Fibroblast of skin of scalp (primary cell): ENCODE results near the gene DNAH11.
"Not testable (repeated sequence)": the region's sequence is repeated elsewhere in the genome, so short reads cannot be mapped to it uniquely, and the experiment has no call there.

Experiments used
- DNase-seq: peaks from one replicate; pipeline ENCODE4 v3.0.0-alpha.2; 2013

DNAH11 gene

DNA sequence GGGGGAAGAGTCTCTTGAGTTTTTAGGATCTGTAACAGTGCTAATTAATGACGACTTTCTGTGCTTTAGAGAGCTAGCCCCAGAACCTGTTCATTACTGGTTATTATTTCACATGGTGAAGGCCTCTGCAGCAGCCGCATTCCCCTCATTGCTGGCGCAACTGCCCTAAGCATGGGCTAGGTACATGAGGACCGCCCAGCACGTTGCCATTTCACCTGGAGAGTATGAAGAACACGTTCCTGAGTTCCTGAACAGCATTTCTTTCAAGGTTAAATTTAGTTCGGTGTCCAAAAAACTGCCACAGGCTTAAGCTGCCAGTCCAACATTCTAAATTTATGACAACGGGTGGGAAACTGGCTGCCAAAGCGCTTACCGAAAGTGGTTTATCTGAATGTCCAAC is 177.0 kb downstream of the DNAH11 start:
- DNase-seq = no peak

DNA sequence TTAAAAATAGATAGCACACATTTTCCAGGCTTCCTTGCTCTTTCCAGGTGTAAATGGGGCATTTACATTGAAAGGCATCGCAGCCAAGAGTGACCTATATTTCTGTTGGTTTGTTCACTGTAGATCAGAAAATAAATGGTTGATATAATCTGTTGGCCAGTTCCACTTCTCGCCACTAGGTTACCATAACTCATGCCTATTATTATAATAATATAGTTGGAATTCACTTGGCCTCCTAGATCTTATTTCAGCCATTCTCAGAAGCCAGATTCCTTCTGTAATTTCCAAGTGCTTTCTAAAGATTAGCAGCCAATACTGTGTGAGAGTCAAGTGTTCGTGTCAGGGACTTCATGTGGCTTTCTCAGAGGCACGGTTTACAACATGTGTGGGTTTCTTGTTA is 179.5 kb downstream of the DNAH11 start:
- DNase-seq = no peak

DNA sequence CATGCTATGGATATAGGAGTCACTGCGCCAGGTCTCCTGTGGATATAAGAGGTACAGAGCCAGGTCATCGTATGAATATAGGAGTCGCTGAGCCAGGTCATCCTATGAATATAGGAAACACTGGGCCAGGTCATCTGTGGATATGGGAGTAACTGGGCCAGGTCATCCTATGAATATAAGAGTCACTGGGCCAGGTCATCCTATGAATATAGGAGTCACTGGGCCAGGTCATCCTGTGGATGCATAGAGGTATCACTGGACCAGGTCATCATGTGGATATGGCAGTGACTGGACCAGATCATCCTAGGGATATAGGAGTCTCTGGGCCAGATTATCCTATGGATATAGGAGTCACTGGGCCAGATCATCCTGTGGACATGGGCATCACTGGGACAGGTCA is 181.7 kb downstream of the DNAH11 start:
- no peak for DNase-seq

DNA sequence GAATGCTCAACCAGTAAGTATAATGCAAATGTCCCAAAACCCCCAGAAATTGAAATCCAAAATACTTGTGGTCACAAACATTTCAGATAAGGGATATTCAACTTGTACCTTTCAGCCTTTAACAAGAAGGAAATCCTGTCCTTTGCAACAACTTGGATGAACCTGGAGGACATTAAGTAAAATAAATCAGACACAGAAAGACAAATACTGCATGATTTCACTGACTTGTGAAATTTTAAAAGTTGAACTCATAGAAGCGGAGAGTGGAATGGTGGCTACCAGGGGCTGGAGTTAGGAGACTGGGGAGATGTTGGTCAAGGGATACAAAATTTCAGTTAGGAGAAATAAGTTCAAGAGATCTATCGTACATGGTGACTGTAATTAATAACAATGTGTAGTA is 187.6 kb downstream of the DNAH11 start:
- DNase-seq = no peak

- DNase-seq = no peak
Observed at GRCh38 chr7:21731977-21732376, 189.1 kb downstream of the DNAH11 start.

GRCh38 chr7:21732956-21733355 is 190.1 kb downstream of the DNAH11 start:
- DNase-seq = not testable (repeated sequence)

DNA sequence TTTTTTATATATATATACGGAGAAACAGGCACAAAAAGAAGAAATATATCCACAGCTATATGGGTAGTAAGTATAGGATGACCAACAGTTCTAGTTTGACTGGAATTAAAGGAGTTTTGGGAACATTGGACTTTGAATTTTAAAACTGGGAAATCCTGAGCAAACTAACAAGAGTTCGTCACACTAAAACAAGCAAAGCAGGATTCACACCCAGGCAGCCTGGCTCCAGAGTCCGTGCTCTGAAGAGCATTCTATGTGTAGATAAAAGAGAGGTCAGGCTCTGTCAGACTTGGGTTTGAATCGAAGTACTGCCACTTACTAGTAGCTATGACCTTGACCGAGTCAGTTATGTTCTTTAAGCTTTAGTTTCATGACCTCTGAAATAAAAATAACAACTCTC is 191.0 kb downstream of the DNAH11 start:
- DNase-seq = no peak

DNA sequence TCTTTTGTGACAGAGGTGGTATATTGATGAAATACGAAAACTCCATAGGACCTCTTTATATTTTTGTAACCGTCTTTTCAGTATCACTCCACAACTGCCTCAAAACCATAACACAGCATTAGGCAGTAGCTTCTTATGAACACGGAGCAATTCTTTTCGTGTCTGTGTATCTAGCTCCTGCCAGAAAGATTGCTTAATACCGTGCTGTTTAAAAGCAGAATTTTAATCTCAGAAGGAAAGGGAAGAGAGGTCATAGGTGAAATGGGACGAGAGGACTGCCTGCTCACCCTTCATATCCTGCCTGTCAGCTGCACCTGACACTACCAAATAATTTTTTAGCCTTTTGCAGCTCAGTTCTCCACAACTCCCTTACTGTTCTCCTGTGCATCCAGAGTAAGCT is 200.7 kb downstream of the DNAH11 start:
- DNase-seq = no peak

GRCh38 chr7:21746949-21747348 is 204.1 kb downstream of the DNAH11 start:
- no peak for DNase-seq

GRCh38 chr7:21747806-21748205 is 205.0 kb downstream of the DNAH11 start:
- no peak for DNase-seq

DNA sequence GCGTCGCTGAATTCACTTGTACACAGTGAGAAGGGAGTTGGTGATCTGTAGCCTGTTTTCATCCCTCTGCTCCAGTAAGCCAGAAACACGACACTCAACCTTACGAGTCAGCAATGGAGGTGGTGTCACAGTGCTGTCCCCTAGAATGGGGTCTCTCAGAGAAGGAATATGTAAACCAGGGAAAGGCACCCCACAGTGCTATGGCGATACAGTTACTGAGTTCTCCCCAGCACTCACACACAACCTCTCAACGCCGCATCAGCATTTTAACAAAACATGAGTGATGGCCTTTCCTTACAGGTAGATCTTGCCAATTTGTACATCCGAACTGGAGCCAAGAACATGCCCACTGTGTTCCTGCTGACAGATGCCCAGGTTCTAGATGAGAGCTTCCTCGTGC is 206.5 kb downstream of the DNAH11 start:
- DNase-seq = no peak

DNA sequence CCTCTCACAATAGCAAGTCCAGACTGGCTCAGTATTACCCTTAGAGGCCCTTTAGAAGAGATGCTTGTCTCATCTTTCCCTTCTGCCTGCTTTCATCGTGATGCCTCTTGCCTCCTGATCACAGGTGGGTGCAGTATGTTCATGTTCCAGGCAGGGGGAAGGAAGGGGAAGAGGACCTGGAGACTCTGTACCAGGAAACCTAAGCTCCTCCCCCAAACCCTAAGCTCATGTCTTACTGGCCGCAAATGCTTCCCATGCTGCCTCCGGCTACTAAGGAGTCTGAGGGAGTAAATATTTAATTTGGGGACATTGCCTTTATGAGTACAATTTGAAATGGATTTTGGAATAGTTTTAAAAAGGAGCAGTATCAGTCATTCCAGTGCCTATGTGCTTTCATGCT is 210.2 kb downstream of the DNAH11 start:
- DNase-seq = no peak

DNA sequence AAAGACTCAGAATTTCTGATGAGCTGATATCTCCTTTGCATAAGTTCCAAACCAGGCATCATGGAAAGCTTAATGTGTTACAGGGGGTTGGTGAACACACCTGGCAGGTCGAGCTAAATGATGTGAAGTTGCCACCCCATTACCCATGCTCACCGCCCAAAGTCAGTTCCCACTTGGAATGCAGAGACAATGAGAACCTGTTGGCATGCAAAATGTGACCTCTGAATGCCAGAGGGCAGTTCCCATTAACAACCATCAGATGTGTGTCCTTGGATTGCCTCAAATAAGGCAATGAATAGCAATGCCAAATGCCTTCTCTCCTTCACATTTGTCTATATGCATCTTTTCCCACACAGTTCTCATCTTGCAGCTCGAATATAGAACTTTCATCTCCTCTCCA is 212.1 kb downstream of the DNAH11 start:
- no peak for DNase-seq

- no peak for DNase-seq
Observed at GRCh38 chr7:21757537-21758282, 214.9 kb downstream of the DNAH11 start.

- DNase-seq = no peak
Observed at GRCh38 chr7:21758286-21758685, 215.4 kb downstream of the DNAH11 start.

GRCh38 chr7:21762469-21762868 is 219.6 kb downstream of the DNAH11 start:
- no peak for DNase-seq

- no peak for DNase-seq
Observed at GRCh38 chr7:21763818-21764217, 221.0 kb downstream of the DNAH11 start.

DNA sequence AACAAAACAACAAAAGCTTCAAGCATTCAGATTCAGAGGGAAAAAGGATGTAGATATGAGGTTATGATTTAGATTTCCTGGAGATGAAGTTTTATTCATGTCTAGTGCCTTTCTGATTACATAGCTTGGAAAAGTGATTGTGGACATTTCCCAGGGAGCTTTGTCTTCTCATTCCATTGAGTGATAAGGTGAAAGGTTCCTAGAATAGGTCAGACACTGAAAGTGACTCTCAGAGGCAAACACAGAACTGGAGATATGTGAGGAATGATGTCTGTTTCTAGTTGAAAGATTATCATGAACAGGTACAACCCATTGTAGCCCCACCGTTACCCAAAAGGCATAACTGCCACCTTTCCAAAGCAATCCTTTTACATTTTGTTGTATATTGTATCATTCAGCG is 223.4 kb downstream of the DNAH11 start:
- no peak for DNase-seq

GRCh38 chr7:21767300-21767900 is 224.6 kb downstream of the DNAH11 start:
- DNase-seq = peak; percentile 17

- DNase-seq = no peak
Observed at GRCh38 chr7:21768279-21768678, 225.4 kb downstream of the DNAH11 start.

DNA sequence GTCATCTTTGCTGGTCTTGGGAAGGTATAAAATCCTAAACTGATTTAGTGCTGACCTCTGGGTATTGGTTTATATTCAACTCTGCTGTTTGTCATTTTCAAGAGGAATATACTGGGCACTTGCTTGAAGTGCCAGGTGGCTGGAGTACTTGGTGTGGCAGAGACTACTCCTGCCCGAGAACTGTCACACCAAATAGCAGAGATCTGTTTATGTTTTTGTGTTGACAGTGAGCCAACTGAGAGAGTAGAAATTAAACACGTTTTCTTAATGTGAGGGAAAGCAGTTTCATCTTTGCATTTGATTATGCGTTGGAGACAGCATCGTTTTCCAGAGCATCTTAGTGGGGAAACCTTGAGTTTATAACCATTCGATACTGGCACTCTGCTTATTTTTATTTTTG is 228.4 kb downstream of the DNAH11 start:
- DNase-seq = no peak

DNA sequence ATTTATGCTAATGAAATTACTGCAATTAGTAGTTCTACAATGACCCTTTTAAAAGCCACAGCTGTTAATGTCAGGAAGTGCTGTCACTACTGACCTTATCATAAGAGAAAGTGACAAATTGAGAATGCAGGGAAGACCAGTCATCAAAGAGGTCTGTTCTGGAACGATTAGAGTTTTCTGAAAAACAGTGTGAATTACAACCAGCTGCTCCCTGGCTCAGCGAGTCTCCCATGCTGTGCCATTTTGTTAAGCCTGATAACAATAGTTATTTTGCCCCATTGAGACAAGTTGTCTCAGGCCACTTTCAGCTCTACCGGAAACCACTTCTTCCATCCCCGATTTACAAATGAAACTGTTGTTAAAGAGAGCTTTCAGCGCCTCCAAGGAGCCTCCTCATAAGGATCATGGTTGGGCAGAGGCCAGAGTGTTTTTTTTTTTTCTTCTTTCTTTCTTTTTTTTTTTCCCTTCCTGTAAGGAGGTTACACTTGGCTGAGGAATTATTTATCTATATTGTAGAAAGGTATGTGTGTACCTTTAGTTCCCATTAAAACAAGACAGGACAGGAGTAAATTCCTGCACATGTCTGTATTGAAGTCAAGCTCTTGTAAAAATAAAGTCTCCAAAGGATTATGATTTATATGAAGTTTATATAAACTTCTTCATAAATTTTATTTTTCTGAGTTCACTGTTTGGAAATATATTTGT is 229.2 kb downstream of the DNAH11 start:
- no peak for DNase-seq

DNA sequence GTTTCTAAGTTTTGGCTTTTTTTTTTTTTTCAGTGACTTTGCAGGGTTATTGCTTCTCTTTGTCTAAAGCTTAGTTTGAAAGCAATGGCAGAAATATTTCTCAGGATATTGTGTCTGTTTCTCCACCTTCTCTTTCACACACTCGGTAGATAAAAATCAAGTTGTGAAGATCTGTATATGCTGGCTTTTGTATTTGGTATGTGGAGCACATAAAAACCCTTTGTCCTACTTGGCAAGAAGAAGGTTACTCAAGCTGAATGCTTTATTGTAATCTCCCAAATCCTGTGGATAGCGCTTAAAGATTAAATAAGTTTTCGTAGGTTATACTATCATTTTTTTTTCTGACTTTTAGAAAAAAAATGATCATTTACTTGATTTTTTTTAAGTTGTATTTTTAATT is 230.5 kb downstream of the DNAH11 start:
- no peak for DNase-seq

- DNase-seq = no peak
Observed at GRCh38 chr7:21777921-21778320, 235.1 kb downstream of the DNAH11 start.
